ENCODE measurements around the gene TMEM53. TPM values are rescaled to one million over a fixed set of nuclear protein-coding genes. Genes with fewer than 3 reads are reported as not detected.
A peak's percentile ranks its signal among the peaks of the same experiment; 100 is the strongest.
"Not testable (repeated sequence)": the region's sequence is repeated elsewhere in the genome, so short reads cannot be mapped to it uniquely, and the experiment has no call there.

Gene TMEM53
- total RNA-seq, 1 donor from 2014 or later, result 12.2 TPM

DNA sequence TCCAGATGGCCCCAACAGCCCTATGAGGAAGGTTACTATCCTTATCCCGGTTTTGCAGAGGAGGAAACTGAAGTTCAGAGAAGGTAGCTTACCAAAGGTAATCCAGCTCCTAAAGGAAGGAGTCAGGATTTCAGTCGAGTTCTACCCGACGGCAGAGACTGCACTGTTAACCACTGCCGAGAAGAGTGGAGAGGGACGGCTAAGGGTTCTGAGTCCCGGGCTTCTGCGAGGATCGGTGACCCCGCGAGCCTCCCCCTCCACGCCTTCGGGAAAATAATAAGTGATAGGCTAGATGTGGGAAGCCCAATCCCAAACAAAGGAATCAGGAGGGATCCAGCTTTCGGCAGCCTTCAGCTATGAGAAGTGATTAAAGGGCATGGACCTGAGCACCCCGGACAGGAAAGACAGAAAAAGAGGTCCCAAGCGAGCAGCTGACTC lies 587 bp downstream of the TMEM53 start:
- Histone ChIP-seq H3K27me3 (ENCODE audit: control insufficient read depth, insufficient read depth, low read length) (no peaks in the 10 kb centered on the region), H3K4me3 (ENCODE audit: low read depth, low read length) (peak overlapping the region; percentile 80), H3K36me3 (ENCODE audit: control insufficient read depth, insufficient read depth, low read length) (no peaks in the 10 kb centered on the region)
- TF ChIP-seq, protein P1, sequence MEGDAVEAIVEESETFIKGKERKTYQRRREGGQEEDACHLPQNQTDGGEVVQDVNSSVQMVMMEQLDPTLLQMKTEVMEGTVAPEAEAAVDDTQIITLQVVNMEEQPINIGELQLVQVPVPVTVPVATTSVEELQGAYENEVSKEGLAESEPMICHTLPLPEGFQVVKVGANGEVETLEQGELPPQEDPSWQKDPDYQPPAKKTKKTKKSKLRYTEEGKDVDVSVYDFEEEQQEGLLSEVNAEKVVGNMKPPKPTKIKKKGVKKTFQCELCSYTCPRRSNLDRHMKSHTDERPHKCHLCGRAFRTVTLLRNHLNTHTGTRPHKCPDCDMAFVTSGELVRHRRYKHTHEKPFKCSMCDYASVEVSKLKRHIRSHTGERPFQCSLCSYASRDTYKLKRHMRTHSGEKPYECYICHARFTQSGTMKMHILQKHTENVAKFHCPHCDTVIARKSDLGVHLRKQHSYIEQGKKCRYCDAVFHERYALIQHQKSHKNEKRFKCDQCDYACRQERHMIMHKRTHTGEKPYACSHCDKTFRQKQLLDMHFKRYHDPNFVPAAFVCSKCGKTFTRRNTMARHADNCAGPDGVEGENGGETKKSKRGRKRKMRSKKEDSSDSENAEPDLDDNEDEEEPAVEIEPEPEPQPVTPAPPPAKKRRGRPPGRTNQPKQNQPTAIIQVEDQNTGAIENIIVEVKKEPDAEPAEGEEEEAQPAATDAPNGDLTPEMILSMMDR (IDR thresholded peaks at IDR 0.05; ENCODE audit: insufficient read depth, low read length, poor library complexity, severe bottlenecking), result no peak
- DNase-seq (ENCODE audit: low read depth), result no peak

DNA sequence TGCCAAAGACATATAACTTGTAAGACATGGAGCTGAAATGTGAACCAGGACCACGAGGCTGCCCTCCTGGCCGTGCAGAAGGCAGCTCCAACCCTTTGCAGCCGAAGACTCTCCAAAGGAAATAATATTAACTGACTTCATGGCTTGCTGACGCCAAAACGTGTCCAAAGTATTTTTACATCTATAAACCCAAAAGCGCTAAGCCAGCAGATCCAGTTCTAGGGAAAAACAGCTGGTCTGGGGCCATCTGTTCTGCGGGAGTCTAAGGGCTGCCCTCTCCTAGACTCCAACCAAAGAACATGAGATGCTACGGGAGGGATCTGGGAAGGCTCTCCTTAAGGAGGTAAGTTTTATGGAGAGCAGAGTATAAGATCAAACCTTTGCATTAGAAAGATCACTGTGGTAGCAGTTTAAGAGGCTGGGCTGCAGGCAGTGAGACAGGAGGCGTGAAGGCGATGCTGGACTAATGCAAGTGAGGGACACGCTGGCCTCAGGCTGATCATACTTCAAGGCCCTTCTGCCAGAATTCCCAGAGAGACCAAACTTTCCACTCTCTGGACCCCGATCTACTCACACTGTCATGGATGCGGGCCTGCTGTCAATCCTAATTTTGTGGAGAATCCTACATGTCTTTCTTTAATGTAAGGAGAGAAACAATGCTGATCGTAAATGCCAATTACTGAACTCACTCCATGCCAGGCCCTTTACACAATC lies 1.2 kb downstream of the TMEM53 start:
- TF ChIP-seq, protein P1 (IDR thresholded peaks at IDR 0.05; ENCODE audit: insufficient read depth, low read length, poor library complexity, severe bottlenecking), result no peak
- Histone ChIP-seq H3K36me3 (ENCODE audit: control insufficient read depth, insufficient read depth, low read length) (no peaks in the 10 kb centered on the region), H3K4me3 (ENCODE audit: low read depth, low read length) (peak overlapping the region; percentile 80), H3K27me3 (ENCODE audit: control insufficient read depth, insufficient read depth, low read length) (no peaks in the 10 kb centered on the region)
- DNase-seq (ENCODE audit: low read depth), result no peak

DNA sequence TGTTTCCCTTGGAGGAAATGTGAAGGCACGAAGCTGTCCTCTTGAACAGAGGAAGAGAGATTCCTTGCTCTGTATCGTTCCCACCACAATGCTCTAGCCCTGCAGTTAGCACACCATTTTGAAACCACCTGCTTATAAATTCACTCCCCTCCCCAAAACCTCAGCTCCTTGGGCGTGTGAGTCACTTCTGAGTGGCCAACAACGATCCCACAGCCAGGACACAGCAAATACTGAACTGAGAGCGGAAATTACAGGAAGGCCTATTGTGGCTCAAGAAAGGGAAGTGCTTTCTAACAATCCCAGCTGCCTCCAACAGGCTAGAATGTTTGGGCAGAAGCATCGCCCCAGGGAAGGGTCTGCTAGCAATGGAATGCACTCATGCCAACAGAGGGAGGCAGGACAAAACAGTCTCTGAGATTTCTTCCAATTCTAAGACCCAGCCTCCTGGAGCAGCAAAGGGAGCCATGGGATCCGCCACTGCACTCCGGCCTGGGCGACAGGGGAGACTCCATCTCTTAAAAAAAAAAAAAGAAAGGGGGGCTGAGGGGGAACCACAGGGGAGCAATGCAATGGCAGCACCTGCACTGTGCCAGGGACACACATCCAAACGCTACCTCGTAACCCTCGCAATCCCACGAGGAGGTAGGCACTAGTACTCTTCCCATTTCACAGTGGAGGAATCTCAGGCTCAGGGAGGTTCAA lies 1.9 kb downstream of the TMEM53 start:
- TF ChIP-seq, protein P1 (IDR thresholded peaks at IDR 0.05; ENCODE audit: insufficient read depth, low read length, poor library complexity, severe bottlenecking), result no peak
- Histone ChIP-seq H3K27me3 (ENCODE audit: control insufficient read depth, insufficient read depth, low read length) (no peaks in the 10 kb centered on the region), H3K36me3 (ENCODE audit: control insufficient read depth, insufficient read depth, low read length) (no peaks in the 10 kb centered on the region), H3K4me3 (ENCODE audit: low read depth, low read length) (no peak overlapping the region)
- peak; percentile 65 for DNase-seq (ENCODE audit: low read depth)

DNA sequence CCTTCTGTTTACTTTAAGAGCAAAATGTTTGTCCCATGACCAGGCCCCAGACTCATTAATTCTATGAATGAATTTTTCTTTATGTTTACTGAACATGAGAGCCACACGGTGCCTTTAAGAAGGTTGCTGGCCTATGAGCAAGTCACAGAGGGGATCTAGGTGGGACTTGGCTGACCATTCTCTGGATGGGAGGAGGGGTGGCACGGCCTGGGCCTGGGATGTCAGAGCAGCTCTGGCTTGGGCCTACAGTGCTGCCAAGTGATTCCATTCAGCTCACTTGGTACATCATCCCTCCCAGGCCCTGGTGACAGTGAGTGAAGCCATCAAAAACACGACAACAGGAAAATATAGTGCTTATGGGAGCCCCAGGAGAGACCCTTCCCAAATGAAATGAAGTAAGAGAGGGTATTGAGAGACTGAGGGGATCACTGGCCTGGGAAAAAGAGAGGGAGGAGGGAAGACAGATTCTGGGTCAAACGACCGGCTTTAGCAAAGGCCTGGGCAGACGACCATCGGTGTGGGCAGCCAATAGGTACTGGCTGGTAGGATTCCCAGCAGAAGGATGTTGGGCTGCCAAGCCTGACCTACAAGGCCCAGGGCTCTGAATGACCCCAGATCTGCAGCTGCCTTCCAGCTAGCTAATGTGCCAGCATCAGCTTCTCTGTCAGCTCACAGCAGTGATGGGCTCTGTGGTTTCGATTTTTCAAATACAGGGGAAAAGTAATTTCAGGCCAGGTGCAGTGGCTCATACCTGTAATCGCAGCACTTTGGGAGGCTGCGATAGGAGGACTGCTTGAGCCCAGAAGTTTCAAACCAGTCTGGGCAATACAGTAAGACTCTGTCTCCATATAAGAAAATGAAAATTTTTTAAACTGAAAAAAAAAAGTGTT lies 3.3 kb downstream of the TMEM53 start:
- TF ChIP-seq, protein P1 (IDR thresholded peaks at IDR 0.05; ENCODE audit: insufficient read depth, low read length, poor library complexity, severe bottlenecking), result no peak
- H3K4me3 ChIP-seq (ENCODE audit: low read depth, low read length), result no peak overlapping the region
- no peaks in the 10 kb centered on the region for H3K36me3 ChIP-seq (ENCODE audit: control insufficient read depth, insufficient read depth, low read length)

DNA sequence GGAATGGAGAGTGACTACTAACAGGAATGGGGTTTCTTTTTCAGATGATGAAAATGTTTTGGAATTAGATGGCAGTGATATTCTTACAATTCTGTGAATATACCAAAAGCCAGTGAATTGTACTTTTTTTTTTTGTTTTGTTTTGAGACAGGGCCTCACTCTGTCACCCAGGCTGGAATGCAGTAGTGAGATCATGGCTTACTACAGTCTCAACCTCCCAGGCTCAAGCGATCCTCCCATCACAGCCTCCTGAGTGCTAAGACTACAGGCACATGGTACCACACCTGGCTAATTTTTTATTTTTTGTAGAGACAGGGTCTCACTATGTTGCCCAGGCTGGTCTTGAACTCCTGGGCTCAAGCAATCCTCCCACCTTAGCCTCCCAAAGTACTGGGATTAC lies 7.6 kb downstream of the TMEM53 start:
- not testable (repeated sequence) for DNase-seq (ENCODE audit: low read depth); H3K36me3 ChIP-seq (ENCODE audit: control insufficient read depth, insufficient read depth, low read length); H3K27me3 ChIP-seq (ENCODE audit: control insufficient read depth, insufficient read depth, low read length); H3K4me3 ChIP-seq (ENCODE audit: low read depth, low read length)

More for the DNA sequence above, 3.3 kb downstream of the TMEM53 start:
- H3K27me3 ChIP-seq (ENCODE audit: control insufficient read depth, insufficient read depth, low read length), result no peaks in the 10 kb centered on the region
- no peak for DNase-seq (ENCODE audit: low read depth)
